ENCODE measurements around the gene KRTAP4-4. TPM values are rescaled to one million over a fixed set of nuclear protein-coding genes. Genes with fewer than 3 reads are reported as not detected.
"Not testable (repeated sequence)": the region's sequence is repeated elsewhere in the genome, so short reads cannot be mapped to it uniquely, and the experiment has no call there.

KRTAP4-4 gene
- total RNA-seq, 4 donors from 2014 or later = not detected

- no peaks in the 10 kb centered on the region for H3K36me3 ChIP-seq
- peaks cover 11% of the 10 kb centered on the region for H3K27me3 ChIP-seq
- H3K4me3 ChIP-seq = no peak within 1 kb of the TSS
- ATAC-seq = no peak
- no peaks in the 10 kb centered on the region for H3K4me1 ChIP-seq
- no peak for TF ChIP-seq POLR2AphosphoS5 (IDR thresholded peaks at IDR 0.05)
- no peak for TF ChIP-seq POLR2A (IDR thresholded peaks at IDR 0.05)
- TF ChIP-seq EP300 (IDR thresholded peaks at IDR 0.05) = no peak
- no peak for TF ChIP-seq CTCF (IDR thresholded peaks at IDR 0.05)
- WGBS, 2 donors (ENCODE audit: low coverage in 1 of 2) = no CpG with 5 or more reads among the region's 2 CpGs
- peaks cover 0 to 7% (median 0%) of the 10 kb centered on the region in 3 donors for H3K9me3 ChIP-seq
- no peak within 1 kb of the TSS for H3K27ac ChIP-seq
Observed at GRCh38 chr17:41149652-41149985, 10.9 kb downstream of the KRTAP4-4 start, which contains the start of gene KRTAP4-5. KRTAP4-5 (minus strand) TSS chr17:41149825; CDS start chr17:41149767, 58 bp downstream.

GRCh38 chr17:41148971-41149651 lies 11.4 kb downstream of the KRTAP4-4 start:
- H3K27ac ChIP-seq, H3K9me3 ChIP-seq, H3K36me3 ChIP-seq, H3K4me3 ChIP-seq, H3K27me3 ChIP-seq, ATAC-seq, H3K4me1 ChIP-seq: not testable (repeated sequence)
- WGBS, 2 donors (ENCODE audit: low coverage in 1 of 2) = 67 to 73% methylated on average over 1 to 7 of the region's 10 CpGs

GRCh38 chr17:41147531-41148204 lies 12.9 kb downstream of the KRTAP4-4 start:
- WGBS, 2 donors (ENCODE audit: low coverage in 1 of 2) = 83 to 88% methylated on average over 2 of the region's 2 CpGs
- no peaks in the 10 kb centered on the region for H3K36me3 ChIP-seq
- peaks cover 0 to 16% (median 0%) of the 10 kb centered on the region in 3 donors for H3K9me3 ChIP-seq
- ATAC-seq = no peak
- no peak overlapping the region for H3K27ac ChIP-seq
- H3K4me3 ChIP-seq = no peak overlapping the region
- H3K4me1 ChIP-seq = no peaks in the 10 kb centered on the region
- TF ChIP-seq CTCF (IDR thresholded peaks at IDR 0.05) = no peak
- TF ChIP-seq POLR2AphosphoS5 (IDR thresholded peaks at IDR 0.05) = no peak
- TF ChIP-seq EP300 (IDR thresholded peaks at IDR 0.05) = no peak
- TF ChIP-seq POLR2A (IDR thresholded peaks at IDR 0.05) = no peak
- peaks cover 9% of the 10 kb centered on the region for H3K27me3 ChIP-seq

GRCh38 chr17:41145261-41145660 lies 15.3 kb downstream of the KRTAP4-4 start:
- peaks cover 0 to 23% (median 0%) of the 10 kb centered on the region in 3 donors for H3K9me3 ChIP-seq
- H3K4me3 ChIP-seq = no peak overlapping the region
- no peak for TF ChIP-seq CTCF (IDR thresholded peaks at IDR 0.05)
- no peak for TF ChIP-seq EP300 (IDR thresholded peaks at IDR 0.05)
- no peak for TF ChIP-seq POLR2AphosphoS5 (IDR thresholded peaks at IDR 0.05)
- no peak for TF ChIP-seq POLR2A (IDR thresholded peaks at IDR 0.05)
- no peaks in the 10 kb centered on the region for H3K4me1 ChIP-seq
- no peak for ATAC-seq
- no peaks in the 10 kb centered on the region for H3K36me3 ChIP-seq
- peaks cover 10% of the 10 kb centered on the region for H3K27me3 ChIP-seq
- WGBS, 2 donors (ENCODE audit: low coverage in 1 of 2) = 86 to 96% methylated on average over 2 of the region's 2 CpGs
- H3K27ac ChIP-seq = no peak overlapping the region

- peaks cover 0 to 27% (median 0%) of the 10 kb centered on the region in 3 donors for H3K9me3 ChIP-seq
- no peak for TF ChIP-seq CTCF (IDR thresholded peaks at IDR 0.05)
- ATAC-seq = no peak
- peaks cover 14% of the 10 kb centered on the region for H3K27me3 ChIP-seq
- H3K36me3 ChIP-seq = no peaks in the 10 kb centered on the region
- no peak overlapping the region for H3K4me3 ChIP-seq
- no peaks in the 10 kb centered on the region for H3K4me1 ChIP-seq
- H3K27ac ChIP-seq = no peak overlapping the region
- WGBS, 2 donors (ENCODE audit: low coverage in 1 of 2) = 32 to 100% methylated on average over 1 of the region's 1 CpG
Observed at GRCh38 chr17:41144846-41145245, 15.7 kb downstream of the KRTAP4-4 start.
